ENCODE results near the gene RAB6B. TPM values are rescaled to one million over a fixed set of nuclear protein-coding genes. Genes with fewer than 3 reads are reported as not detected.
A peak's percentile ranks its signal among the peaks of the same experiment; 100 is the strongest.

Gene RAB6B
- total and polyA plus RNA-seq, 8 donors, result 1.6 to 9.2 (median 3.9) TPM

DNA sequence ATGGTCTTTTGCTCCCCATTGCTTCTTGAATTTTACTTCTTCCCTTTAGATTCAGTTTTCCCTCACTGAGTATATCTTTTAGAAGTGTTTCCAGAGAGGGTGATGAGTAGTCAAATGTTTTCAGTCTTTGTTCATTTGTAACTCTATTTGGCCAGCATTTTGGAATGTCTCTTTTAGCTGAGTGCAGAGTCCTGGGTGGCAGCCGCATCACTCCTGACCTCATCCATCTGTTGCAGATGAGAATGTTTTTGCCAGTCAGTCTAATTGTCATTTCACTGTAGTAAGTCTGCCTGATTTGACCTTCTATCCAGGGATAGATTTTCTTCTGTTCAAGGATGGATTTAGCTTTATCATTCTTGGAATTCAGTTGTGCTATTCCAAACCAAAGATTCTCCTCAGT is 82.8 kb downstream of the RAB6B start:
- no peak for ATAC-seq
- no peak for FAIRE-seq
- H3K4me1 ChIP-seq, result peaks cover 0 to 27% (median 17%) of the 10 kb centered on the region in 3 donors
- intact Hi-C loops (cut with DNase I), result no loop called here
- TF ChIP-seq, protein P1, sequence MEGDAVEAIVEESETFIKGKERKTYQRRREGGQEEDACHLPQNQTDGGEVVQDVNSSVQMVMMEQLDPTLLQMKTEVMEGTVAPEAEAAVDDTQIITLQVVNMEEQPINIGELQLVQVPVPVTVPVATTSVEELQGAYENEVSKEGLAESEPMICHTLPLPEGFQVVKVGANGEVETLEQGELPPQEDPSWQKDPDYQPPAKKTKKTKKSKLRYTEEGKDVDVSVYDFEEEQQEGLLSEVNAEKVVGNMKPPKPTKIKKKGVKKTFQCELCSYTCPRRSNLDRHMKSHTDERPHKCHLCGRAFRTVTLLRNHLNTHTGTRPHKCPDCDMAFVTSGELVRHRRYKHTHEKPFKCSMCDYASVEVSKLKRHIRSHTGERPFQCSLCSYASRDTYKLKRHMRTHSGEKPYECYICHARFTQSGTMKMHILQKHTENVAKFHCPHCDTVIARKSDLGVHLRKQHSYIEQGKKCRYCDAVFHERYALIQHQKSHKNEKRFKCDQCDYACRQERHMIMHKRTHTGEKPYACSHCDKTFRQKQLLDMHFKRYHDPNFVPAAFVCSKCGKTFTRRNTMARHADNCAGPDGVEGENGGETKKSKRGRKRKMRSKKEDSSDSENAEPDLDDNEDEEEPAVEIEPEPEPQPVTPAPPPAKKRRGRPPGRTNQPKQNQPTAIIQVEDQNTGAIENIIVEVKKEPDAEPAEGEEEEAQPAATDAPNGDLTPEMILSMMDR (IDR thresholded peaks at IDR 0.05), result no peak
- WGBS, 2 donors, result 67 to 83% methylated on average over 1 of the region's 1 CpG
- H3K9me3 ChIP-seq, result no peaks in the 10 kb centered on the region
- H3K36me3 ChIP-seq, result peaks cover 0 to 29% (median 11%) of the 10 kb centered on the region in 3 donors
- H3K27ac ChIP-seq, result no peak overlapping the region
- no peaks in the 10 kb centered on the region for H3K27me3 ChIP-seq
- H3K4me3 ChIP-seq, result no peak overlapping the region
- DNase-seq, result no peak

DNA sequence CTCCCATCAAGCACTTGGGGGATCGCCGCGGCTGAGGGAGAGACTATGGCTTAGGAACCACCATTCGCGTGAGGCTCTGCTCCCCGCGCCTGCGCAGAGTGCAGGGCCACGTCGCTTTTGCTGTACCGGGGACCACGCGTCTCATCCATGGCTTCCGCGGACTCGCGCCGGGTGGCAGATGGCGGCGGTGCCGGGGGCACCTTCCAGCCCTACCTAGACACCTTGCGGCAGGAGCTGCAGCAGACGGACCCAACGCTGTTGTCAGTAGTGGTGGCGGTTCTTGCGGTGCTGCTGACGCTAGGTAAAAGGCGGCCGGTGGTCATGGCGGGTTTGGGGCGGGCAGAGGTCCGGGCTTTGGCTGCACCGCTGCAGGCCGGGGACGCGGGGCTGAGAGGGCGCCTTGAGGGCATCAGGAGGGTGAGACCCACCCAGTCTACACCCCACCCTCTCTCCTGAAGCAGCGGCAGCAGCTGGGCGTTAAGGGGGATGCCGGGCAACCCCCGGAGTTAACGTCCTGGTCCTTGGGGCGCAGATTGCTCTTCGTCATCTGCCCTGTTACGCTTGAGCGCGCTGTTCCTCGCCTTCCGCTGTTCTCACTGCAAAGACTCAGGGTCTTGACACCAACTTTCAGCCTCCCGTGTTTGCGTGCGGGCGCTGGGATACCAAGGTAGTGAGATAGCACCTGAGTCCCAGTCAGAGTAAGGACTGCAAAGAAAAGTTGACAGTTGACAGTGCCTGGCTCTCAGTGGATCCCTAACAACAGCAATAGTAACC is 89.8 kb downstream of the RAB6B start, which contains the start of gene SRPRB:
SRPRB (plus strand) TSS at position 114 of the 774 bp plus-strand sequence; CDS start at position 148, 34 bp downstream.
- FAIRE-seq (no peak), DNase-seq (peak; percentile 94 to 99 (median 96)), ATAC-seq (peak; percentile 98 to 100 (median 99))
- Histone ChIP-seq H3K9me3 (no peaks in the 10 kb centered on the region), H3K27ac (peak within 1 kb of the TSS; percentile 75 to 92 (median 88)), H3K36me3 (peaks cover 0 to 5% (median 0%) of the 10 kb centered on the region in 3 donors), H3K4me3 (peak within 1 kb of the TSS; percentile 65 to 93 (median 80)), H3K27me3 (no peaks in the 10 kb centered on the region), H3K4me1 (peaks cover 0 to 23% (median 12%) of the 10 kb centered on the region in 3 donors)
- intact Hi-C loops (cut with DNase I), result no loop called here
- TF ChIP-seq, protein P1 (IDR thresholded peaks at IDR 0.05), result no peak
- 1% methylated on average over 52 to 53 of the region's 53 CpGs for WGBS, 2 donors

DNA sequence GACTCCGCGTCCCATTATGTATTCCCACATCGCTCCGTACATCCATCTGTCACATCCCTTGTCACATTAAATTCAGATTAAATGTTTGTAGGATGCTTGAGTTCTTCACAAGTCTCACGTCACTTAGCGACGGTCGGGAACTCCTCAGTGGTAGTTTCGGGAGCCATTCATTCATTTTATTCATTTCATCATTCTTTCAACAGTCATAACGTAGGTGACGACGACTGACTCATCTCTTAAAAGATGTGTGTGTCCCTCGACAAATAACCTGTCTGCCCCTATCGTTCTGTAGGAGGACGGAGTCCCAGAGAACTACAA is 90.3 kb downstream of the RAB6B start:
- no peak for DNase-seq
- WGBS, 2 donors, result 9 to 11% methylated on average over 15 of the region's 15 CpGs
- peak; percentile 63 for FAIRE-seq
- intact Hi-C loops (cut with DNase I), result no loop called here
- Histone ChIP-seq H3K4me1 (peaks cover 0 to 23% (median 8%) of the 10 kb centered on the region in 3 donors), H3K27ac (no peak overlapping the region), H3K27me3 (no peaks in the 10 kb centered on the region), H3K36me3 (peaks cover 0 to 5% (median 0%) of the 10 kb centered on the region in 3 donors), H3K4me3 (peak overlapping the region; percentile 65 to 93 (median 80)), H3K9me3 (no peaks in the 10 kb centered on the region)
- TF ChIP-seq, protein P1 (IDR thresholded peaks at IDR 0.05), result no peak
- no peak for ATAC-seq

DNA sequence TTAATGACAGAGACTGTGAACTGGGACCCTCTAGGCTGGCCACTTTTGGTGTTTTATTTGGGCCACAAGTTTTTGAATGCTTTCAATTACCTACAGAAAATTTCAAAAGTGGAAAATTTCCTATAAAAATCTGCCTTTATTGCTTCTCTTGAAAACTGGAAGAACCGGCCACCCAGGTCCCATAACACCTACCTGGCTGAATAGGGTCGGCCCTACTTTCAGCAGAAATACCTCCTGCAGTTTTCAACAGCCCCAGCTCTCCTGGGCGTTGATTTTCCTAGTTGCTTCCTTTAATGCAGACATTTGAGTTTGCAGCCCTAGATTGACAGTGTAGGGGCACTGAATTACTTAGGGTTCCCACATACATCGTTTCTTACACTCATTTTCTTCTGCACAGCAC is 90.8 kb downstream of the RAB6B start:
- intact Hi-C loops (cut with DNase I), result no loop called here
- no peak overlapping the region for H3K27ac ChIP-seq
- DNase-seq, result no peak
- no peaks in the 10 kb centered on the region for H3K27me3 ChIP-seq
- peaks cover 0 to 23% (median 3%) of the 10 kb centered on the region in 3 donors for H3K4me1 ChIP-seq
- no peak for ATAC-seq
- H3K36me3 ChIP-seq, result peaks cover 0 to 5% (median 0%) of the 10 kb centered on the region in 3 donors
- H3K4me3 ChIP-seq, result peak overlapping the region in 1 of 4 donors; percentile 93
- whole genome bisulfite sequencing, 2 donors, result 41 to 42% methylated on average over 4 of the region's 4 CpGs
- no peaks in the 10 kb centered on the region for H3K9me3 ChIP-seq
- FAIRE-seq, result no peak
- TF ChIP-seq, protein P1 (IDR thresholded peaks at IDR 0.05), result no peak

DNA sequence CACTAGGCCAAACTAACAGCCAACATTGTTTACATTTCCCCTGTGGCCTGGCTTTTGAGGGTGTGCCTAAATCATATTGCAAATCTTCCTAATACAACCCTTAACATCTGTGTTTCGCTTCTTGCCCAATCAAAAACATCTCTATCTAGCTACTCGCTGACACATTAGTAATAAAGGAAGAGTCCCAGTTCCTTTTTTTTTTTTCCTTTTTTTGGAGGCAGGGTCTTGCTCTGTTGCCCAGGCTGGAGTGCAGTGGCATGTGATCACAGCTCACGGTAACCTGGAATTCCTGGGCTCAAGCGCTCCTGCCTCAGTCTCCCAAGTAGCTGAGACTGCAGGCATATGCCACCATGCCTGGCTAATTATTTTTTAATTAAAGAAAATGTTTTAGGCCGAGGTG is 92.2 kb downstream of the RAB6B start:
- intact Hi-C loops (cut with DNase I), result no loop called here
- Histone ChIP-seq H3K9me3 (no peaks in the 10 kb centered on the region), H3K4me1 (peaks cover 0 to 14% (median 0%) of the 10 kb centered on the region in 3 donors), H3K27ac (no peak overlapping the region), H3K27me3 (no peaks in the 10 kb centered on the region), H3K4me3 (no peak overlapping the region), H3K36me3 (peaks cover 0 to 5% (median 0%) of the 10 kb centered on the region in 3 donors)
- no peak for ATAC-seq
- no peak for FAIRE-seq
- DNase-seq, result no peak
- TF ChIP-seq, protein P1 (IDR thresholded peaks at IDR 0.05), result no peak
- WGBS, 2 donors, result 88 to 96% methylated on average over 5 of the region's 5 CpGs
